ENCODE data around the gene TBX1.

TBX1 gene

GRCh38 chr22:19751497-19752245 lies 8.9 kb upstream of the TBX1 start:
- no peak for DNase-seq

GRCh38 chr22:19753090-19753842 lies 7.3 kb upstream of the TBX1 start:
- no peak for DNase-seq

GRCh38 chr22:19753996-19754700 lies 6.4 kb upstream of the TBX1 start:
- no peak for DNase-seq

GRCh38 chr22:19754701-19755144 lies 5.9 kb upstream of the TBX1 start:
- DNase-seq, result no peak

- DNase-seq, result no peak
Observed at GRCh38 chr22:19755145-19755710, 5.3 kb upstream of the TBX1 start.

DNA sequence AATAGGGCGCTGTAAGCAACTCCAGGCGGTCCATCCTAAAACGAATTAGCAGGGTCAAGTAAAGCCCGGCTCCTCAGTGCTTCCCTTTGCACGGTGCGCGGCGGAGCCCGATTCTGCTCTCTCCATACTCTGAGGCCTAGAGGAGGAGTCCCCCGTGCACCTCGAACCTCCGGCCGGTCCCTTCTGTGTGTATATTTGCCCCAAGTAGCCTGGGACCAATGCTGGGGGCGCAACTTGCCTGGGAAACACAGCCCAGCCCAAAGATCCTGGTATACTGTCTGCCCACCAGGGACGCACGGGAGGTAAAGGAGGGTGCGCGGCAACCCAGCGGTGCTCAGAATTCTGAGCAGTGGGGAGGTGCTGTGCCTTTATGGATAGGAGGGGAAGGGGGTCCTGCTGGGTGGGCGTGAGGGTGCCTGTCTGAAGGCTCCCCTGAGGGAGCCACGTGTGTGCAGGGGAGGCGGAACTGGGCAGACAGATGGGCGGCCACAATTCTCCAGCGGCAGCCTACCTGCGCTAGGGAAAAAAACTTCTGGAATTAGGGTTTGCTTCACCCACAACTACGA lies 4.8 kb upstream of the TBX1 start:
- DNase-seq, result no peak

GRCh38 chr22:19756288-19757128 lies 4.1 kb upstream of the TBX1 start:
- no peak for DNase-seq

- DNase-seq, result no peak
Observed at GRCh38 chr22:19757140-19757984, 3.2 kb upstream of the TBX1 start.

DNA sequence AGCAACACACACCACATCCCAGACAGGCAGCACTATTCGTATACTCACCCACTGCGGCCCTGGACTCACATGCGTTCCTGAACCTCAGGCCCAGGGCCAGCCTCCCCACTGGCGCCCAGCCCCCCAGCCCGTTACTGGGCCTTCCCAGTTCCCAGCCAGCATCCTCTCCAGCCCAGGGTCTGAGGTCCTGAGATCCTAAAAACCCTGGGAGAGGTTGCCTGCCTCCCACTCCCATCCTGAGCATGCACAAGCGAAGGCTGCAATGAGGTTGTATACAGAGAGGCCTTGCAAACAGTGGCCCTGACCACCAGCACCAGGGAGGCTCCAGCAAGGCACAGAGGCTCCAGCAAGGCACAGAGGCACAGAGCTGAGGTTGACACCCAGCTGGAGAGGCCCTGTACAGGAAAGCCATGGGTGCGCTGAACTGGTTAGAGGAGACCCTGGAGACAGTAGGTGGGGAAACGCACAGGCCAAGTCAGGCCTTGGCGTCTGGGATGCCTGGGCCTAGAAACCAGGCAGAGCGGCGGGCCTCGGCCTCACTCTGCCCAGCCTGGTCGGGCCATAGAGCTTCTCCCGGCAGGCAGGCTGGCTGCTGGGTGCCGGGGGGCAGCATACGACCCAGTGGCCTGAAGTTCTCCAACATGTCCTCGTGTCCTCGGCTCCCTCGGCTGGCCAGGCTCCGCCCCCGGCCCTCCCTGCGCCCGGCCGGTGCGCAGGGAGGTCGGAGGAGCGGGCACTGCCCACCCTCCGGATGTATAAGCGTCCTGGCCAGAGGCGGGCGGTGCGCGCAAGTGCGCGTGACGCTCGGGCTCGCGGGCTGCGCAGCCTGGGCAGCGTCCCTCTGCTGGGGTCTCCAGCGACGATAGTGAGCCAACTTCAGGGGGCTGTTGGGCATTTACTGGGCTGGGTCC lies 2.3 kb upstream of the TBX1 start:
- DNase-seq, result no peak

DNA sequence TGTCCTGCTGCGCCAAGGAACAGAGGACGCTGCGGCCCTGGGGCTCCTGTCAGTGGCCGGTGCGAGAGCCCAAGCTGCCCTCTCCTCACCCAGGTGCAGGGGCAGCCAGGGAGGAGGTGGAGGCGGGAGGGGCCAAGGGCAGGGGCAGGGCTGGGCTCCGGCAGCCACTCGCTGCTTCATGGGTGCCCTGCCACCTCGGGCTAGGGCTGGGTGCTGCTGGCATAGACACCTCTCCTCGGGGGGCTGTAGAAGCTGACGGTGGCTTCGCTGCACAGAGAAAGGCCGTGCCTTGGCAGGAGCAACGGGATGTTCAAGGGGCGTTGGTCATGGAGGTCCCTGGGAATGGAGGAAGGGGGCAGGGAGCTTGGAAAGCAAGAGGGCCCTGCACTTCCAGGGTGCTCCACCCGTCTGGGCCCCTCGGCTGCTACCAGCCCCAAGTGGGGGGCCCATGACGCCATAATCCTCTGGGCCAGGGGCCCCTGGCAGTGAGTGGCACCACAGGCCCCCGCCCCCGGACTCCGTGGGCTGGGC lies 1.6 kb upstream of the TBX1 start:
- no peak for DNase-seq

DNA sequence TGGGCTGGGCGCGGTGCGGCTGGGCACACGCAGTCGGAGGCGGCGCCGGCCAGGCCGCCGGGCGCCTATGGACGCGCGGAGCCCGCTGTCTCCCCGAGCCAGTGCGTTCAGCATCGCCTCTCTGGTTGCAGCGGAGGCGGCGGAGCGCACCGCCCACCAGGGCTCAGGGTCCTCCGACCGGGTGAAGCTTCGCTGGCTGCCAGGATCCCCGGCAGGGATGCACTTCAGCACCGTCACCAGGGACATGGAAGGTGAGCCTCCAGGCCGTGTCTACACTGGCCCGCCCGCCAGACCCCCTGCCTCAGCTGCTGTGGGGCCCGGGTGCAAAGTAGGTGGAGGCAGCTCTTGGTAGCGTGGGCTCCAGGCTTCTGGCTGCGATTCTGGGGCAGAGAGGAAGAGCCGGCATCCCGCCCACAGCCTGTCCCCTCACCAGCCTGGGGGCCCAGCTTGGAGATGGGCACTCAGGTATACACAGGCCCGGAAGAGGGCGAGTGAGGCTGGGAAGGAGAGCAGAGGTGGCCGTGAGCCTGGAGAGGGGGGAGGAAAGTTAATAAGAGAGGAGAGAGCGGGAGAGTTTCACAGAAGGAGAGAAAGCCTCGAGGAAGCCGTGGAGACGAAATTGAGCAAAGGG lies 1.0 kb upstream of the TBX1 start:
- no peak for DNase-seq

- no peak for DNase-seq
Observed at GRCh38 chr22:19760951-19761724, 560 bp downstream of the TBX1 start.

DNA sequence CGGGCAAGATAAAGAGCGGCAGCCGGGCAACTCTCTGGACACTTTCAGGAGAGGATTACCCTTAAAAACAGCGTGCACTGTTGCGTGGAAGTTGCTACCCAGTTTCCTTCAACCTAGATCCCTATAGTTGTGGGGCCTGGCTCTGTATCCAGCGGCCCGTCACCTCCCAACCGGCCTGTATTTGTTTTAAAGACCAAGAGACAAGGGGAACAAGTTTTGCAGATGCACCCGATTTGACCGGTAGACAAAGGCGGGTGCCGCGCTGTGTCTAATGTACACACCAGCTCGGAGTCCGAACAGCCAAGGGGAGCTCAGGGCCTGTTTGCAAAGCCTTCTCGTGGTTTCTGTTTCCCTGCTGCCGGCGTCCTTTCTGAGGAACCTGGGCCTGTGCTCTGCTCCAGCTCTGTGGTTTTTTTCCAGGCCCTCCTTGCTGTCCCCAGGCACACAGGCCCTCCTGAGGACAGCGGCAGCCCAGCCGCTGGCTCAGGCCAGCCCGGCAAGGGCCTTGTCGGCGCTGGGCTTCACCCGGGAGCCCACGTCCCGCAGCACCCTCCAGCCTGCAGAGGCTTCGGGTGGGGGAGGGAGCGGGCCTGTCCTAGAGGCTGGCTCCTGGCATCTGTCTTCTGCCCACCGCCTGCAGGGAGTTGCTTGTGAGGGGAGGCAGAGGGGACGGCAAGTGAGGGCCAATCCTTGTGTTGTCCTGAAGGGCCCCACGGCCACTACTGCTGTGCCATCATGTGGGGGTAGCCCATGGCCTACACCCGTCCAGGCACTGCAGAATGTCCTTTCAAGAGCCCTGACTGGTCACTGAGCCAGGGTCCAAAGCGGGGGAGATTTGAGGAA lies 1.4 kb downstream of the TBX1 start:
- no peak for DNase-seq

- no peak for DNase-seq
Observed at GRCh38 chr22:19762568-19763457, 2.2 kb downstream of the TBX1 start.
